Astrocyte of the hippocampus (primary cell): ENCODE results near the gene SGCA.

ENCODE experiments used
- DNase-seq: peaks from one replicate; pipeline ENCODE4 v3.0.0; 2011; ENCODE audit warnings: low read depth, low spot score

The SGCA gene

GRCh38 chr17:50166518-50167181 is 845 bp downstream of the SGCA start:
- DNase-seq: no peak

DNA sequence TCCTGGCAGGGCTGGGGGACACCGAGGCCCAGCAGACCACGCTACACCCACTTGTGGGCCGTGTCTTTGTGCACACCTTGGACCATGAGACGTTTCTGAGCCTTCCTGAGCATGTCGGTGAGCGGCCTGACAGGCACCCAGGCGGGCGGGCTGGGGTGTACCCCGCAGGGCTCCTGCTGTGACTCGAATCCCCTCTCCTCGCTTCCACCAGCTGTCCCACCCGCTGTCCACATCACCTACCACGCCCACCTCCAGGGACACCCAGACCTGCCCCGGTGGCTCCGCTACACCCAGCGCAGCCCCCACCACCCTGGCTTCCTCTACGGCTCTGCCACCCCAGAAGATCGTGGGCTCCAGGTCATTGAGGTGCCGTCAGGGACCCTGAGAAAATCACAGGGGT is 1.6 kb downstream of the SGCA start:
- DNase-seq: no peak

- DNase-seq: no peak
Measured at GRCh38 chr17:50168319-50168718, 2.5 kb downstream of the SGCA start.

- peak; percentile 83 for DNase-seq
Measured at GRCh38 chr17:50169121-50169764, 3.4 kb downstream of the SGCA start.

GRCh38 chr17:50169881-50170459 is 4.2 kb downstream of the SGCA start:
- DNase-seq: no peak

- no peak for DNase-seq
Measured at GRCh38 chr17:50170662-50171370, 5.0 kb downstream of the SGCA start.

- no peak for DNase-seq
Measured at GRCh38 chr17:50171371-50172071, 5.7 kb downstream of the SGCA start.

DNA sequence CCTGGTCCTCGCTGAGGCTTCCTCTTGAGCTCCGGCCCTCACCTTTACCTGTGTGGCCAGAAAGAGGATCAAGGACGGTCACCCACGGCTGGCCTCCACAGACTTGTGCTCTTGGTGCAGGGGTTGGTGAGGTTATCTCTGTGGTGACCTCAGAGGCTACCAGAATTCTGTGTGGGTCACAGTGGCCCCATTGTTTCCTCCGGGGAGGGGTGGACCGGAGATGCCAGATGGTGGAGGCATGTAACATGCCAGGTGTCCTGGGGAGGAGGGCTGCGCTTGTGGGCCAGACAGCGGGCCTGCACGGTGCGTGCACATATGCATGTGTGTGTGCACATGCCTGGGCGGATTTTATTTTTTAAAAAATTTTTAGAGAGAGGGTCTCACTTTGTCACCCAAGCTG is 6.3 kb downstream of the SGCA start:
- DNase-seq: no peak

DNA sequence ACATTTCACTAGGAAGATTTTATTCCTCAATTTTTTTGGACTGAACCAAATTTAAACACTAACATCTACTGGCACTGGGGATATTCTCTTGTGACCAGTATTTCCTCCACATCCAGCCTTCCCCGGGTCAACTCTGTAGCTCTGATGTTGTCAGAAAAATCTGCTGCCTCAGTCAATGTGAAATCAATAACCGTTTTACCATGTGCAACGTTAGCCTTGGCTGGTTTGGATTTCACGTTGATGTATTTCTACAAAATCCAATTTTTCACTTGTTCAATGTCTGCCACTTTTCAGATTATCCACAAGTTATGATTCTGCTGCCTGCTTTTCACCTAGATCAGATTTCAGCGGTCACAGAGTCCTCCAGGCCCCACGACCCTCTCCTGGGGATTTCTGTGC is 7.1 kb downstream of the SGCA start:
- no peak for DNase-seq

- DNase-seq: peak; percentile 86
Measured at GRCh38 chr17:50173335-50173941, 7.6 kb downstream of the SGCA start.

GRCh38 chr17:50174444-50174843 is 8.6 kb downstream of the SGCA start:
- DNase-seq: no peak

DNA sequence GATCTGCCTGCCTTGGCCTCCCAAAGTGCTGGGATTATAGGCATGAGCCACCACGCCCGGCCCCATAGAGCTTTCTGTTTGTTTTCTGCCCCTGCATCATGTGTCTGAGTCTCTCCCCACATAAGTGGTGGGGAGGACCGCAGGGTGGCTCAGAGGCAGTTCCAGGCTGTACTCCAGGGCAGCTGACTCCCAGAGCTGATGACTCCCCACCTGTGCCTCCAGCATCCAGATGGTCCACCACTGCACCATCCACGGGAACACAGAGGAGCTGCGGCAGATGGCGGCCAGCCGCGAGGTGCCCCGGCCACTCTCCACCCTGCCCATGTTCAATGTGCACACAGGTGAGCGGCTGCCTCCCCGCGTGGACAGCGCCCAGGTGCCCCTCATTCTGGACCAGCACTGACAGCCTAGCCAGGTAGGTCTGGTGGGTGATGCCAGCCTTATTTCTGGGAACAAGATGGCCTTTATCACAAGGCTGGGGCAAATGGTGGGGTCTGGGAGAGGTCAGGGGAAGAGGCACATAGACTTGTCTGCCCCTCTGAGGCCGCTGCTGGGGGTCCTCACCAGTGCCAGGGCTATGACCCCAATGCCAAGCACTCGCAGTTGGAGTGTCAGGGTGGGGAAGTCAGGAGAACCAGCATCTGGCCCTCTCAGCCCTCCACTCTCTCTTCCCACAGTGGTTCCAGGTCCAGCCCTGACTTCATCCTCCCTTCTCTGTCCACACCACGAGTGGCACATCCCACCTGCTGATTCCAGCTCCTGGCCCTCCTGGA is 9.4 kb downstream of the SGCA start:
- DNase-seq: no peak

- DNase-seq: no peak
Measured at GRCh38 chr17:50176559-50177357, 11.0 kb downstream of the SGCA start.

DNA sequence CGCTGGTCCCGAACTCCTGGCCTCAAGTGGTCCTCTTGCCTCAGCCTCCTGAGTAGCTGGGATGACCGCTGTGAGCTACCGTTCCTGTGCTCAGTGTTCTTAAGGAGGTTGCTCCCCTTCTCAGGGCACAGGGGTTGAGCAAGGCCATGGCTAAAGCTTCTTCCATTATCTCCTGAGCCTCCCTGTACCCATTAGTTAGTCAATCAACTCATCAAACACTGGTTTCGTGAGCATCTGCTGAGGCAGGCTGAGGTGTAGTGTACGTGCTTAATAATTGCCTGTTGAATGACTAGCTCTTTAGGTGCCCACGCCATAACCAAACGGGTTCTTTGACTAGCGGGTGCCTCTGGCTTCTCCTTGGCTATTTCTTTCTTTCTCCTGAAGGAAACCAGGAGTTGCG is 11.7 kb downstream of the SGCA start:
- DNase-seq: no peak

DNA sequence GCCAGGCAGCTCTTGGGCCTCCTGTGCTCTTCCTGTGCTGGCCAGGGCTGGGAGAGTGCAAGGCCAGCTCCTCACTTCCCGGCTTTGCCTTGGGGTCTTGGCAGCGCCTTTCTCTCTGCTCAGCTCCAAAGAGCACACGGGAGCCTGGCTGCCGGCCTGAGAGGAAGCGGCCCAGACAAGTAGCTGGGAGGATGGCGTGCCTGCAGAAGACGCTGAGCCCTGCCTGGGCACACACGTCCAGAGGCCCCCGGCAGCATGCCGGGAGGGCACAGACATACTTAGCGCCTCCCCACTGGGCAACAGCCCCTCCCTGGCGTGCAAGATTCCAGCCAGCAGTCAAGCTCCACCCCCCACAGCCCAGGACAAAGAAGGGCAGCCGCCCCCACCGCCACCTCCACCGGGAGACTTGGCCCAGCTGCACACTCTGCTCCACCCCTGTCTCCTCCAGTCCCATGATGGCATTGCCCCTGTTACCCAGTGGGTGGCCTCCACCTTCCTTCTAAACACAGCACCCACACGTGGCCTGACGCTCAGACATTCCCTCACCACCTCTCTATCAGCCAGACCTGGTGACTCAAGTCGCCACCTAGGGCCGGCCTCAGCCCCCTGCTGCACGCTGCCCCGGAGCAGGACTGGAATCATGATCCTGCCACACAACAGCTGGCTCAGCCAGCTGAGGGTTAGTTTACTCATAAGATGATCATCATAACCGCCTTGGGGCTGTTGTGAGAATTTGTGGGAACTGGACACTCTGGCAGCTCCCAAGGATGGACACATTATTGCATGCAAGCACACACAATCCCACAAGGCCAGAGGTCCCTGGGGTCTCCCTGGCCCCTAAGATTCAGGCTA is 12.4 kb downstream of the SGCA start:
- peak; percentile 97 for DNase-seq

- no peak for DNase-seq
Measured at GRCh38 chr17:50180111-50180510, 14.3 kb downstream of the SGCA start.

GRCh38 chr17:50180620-50181019 is 14.8 kb downstream of the SGCA start:
- no peak for DNase-seq

DNA sequence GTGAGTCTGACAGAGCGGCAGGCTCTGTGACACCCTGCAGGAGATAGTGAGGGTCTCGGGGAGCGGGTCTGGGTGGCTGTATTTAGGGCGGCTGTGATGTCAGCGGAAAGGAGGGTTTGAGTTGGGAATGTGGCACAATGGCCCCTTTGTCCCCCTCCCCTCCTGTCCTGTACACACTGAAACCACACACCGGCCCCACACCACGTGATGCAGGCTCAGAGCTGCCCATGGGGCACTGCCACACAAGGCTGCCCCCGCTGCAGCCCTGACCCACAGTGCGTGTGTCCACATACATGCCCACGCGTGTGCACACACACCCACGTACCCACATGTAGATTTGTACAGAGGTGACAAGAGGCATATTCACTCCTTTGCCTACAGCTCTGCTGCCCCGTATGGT is 15.3 kb downstream of the SGCA start:
- DNase-seq: no peak
